IPS-NIHi7 (cell line): ENCODE results near the gene ZNF414.
"Not testable (repeated sequence)": the region's sequence is repeated elsewhere in the genome, so short reads cannot be mapped to it uniquely, and the experiment has no call there.

Source experiments
- DNase-seq: peaks from one replicate; pipeline ENCODE4 v3.0.0; 2012; ENCODE audit warnings: mixed read lengths; ENCODE audit errors: extremely low spot score

ZNF414 gene

DNA sequence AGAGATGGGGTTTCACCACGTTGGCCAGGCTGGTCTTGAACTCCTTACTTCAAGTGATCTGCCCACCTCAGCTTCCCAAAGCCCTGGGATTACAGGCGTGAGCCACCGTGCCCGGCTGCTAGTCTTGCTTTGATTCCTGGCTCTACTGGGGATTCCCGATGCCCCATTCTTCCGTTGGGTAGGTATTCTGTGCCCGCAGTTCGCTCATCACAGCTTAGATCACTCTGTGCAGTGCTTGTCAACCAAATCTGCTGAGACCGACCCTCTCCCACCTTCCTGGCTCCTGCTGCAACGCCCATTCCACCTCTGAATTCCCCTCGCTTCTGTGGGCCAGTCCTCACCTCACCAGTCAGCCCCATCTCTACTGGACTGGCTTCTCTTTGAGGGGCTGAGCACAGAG is 4.6 kb upstream of the ZNF414 start:
- no peak for DNase-seq

DNA sequence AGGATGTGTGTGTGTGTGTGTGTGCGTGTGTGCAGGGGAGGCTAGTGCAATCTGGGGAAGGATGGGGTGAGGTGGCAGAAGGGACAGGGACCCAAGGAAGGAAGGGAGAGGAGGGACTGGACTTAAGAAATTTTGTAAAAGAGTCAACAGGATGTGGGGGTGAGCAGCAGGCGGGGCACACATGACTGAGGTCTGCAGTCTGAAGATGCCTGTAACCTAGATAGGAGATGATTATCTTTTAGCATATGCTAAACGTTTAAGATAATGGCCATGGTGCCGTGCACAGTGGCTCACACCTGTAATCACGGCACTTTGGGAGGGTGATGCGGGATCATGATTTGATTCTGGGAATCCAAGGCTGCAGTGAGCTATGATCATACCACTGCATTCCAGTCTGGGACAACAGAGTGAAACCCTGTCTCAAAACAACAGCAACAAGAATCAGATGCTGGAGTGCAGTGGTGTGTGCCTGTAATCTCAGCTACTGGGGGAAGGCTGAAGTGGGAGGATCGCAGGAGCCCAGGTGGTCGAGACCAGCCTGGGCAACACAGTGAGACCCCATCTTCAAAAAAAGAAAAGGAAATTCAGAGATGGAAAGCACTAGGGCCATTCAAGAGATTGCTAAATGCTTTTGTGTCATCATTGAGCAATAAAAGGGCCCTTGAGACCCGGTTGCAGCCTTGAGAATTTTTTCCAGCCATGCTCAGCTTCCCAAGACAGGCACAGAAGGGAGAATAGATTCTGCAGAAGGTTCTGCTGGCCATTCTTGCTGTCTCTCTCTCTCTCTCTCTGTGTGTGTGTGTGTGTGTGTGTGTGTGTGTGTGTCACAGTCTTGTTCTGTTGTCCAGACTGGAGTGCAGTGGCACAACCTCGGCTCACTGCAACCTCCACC is 3.8 kb upstream of the ZNF414 start:
- DNase-seq: no peak

DNA sequence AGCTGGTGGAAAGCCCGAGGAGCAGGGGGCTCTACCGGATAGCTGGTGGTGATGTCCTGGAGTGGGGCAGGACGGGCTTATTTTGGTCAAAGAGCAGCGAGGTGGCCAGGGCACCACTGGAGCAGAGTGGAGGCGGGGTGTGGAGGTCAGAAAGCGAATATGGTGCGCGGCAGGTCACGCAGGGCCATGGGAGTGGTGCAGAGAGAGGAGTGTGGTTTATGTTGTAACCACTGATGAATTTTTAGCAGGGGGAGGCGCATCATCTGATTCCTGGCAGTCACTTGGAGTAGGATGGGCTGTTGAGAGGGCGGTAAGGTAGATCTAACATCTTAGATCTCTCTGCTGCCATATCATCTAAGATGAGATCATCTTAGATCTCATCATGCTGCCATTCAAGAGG is 1.4 kb upstream of the ZNF414 start:
- DNase-seq: no peak

DNA sequence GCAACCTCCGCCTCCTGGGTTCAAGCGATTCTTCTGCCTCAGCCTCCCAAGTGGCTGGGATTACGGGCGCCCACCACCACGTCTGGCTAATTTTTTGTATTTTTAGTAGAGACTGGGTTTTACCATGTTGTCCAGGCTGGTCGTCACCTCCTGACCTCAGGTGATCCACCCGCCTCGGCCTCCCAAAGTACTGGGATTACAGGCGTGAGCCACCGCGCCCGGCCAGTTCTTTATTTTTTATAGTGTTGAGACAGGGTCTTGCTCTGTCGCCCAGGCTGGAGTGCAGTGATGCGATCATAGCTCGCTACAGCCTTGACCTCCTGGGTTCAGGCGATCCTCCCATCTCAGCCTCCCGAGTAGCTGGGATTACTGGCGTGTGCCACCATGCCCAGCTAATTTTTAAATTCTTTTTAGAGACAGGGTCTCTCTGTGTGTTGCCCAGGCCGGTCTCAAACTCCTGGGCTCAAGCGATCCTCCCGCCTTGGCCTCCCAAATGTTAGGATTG is 590 bp upstream of the ZNF414 start:
- DNase-seq: not testable (repeated sequence)

DNA sequence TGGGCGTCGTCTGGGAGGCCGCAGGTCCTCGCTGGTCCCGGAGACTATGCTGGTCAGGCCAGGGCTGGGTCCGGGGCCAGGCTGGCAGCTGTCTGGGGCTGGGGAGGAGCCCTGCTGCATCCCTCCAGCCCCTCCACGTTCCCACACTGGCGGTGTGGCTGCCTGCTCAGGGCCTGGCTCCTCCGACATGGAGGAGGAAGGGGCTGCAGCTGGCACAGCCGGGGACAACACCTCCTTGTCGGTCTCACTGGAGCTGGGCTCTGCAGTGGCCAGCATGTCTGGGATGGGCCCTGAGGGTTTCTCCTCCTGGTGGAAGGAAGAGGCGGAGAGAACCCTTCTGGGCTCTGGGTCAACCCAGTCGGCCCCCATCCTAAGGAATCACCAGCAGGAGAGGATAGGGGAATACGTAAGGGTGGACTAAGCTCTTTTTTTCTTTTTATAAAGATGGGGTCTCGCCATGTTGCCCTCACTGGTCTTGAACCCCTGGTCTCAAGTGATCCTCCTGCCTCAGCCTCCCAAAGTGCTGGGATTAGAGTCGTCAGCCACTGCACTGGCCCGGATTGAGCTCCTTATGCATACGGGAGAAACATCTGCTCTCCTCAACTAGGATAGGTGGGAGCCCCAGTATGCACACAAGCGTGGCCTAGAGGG is 806 bp downstream of the ZNF414 start:
- DNase-seq: no peak

DNA sequence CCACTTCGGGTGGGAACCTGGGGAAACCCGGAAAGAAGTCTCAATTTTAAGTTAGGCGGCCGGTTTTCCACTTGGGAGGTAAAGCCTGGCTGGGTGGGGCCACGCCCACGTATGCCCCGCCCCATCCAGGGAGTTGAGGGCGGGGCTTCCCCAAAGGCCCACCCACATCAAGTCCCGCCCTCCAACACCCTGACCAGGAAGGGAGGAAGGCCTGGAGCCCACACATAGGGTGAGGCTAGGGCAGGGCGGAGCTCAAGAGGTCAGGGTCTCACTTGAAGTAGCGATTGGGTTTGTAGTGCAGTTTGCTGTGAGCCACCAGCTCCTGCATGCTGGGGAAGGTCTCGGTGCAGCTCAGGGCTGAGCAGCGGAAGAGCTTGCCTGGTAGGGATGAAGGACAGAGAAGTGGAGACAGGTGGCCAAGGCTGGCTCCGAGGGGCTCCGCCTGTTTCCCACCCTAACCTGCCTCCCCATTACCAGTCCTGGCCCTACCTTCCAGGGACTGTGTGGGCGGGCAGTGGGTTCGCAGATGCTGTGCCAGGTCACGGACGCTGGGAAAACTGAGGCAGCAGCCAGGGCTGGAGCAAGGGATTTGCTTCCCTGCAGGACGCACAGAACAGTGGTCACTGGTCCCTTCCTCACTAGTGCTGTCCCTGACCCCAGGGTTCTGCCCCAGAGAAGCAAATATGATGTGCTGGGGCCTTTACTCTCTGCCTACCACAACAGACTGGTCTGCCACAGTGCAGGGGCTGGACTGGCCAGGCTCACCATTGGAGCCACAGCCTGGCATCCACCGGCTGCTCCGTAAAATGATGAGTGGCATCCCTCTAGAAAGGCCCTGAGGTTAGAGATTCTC is 1.6 kb downstream of the ZNF414 start:
- DNase-seq: peak; percentile 71

DNA sequence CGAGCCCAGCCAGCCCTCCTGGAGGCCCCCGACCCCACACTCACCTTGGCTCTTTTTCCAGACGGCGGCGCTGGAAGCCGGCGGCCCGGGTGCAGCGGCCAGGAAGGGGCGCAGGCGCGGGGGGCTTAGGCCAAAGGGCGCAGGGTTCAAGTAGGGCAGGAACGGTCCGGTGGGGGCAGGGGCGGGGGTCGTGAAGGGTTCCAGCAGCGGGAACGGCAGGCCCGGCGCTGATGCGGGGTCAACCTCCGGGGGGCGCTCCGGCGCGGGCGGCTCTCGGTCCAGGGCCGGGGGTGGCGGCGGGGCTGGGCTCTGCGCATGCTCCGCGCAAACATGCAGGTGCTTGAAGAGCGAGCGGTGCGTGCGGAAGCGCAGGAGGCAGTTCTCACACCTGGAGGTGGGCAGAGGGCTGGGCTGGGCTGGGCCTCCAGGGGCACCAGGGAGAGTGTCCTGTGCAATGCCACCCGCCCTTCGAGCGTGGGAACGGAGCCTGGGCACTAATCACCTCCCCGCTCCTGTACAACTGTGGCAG is 2.3 kb downstream of the ZNF414 start:
- peak; percentile 45 for DNase-seq

DNA sequence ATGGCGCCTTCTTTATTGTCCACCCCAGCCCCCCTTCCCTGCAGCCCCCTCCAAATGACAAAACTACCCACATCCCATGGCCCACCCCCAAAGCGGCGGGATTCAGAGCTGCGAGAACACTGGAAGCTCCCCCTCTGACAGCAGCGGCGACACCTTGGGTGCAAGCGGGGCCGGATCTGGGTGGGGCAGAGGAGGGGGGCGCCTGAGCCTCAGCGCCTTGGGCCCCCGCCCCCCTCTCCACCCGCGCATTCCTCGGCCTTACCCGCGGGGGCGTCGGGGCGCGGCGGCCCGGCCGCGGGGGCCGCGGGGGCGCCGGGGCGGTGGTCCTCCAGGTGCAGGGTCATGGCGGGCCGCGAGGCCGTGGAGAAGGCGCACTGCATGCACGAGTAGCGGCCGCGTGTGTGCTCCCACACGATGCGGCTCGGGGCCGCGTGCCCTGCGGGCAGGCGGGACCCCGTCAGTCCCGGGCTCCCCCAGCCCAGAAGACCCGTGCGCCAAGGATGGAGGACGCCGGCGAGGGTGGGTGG is 3.3 kb downstream of the ZNF414 start:
- DNase-seq: no peak

DNA sequence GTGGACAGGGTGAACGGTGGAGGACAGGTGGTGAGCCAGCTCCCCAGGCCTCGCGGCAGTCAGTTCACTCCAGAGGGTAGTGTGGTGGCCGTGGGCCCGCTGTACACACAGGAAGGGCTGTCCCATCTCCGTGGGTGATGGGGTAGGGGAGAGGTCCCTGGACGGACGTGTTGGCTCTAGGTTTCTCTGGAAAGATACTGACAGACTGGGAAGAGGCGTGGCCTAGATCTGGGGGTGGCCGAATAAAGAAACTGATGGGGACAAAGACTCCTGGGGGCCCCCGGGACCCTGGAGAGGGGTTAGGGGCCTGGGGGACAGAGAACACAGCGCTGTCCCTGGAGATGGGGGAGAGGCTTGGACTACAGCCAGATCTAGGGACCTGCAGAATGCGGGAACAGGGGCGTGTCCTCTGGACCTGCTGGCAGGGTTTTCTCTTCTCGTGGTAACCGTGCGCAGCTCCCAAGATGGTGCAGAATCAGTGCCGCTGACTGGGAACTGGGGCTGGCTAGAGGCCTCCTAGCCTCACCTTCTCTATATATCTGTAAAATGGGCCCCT is 7.5 kb downstream of the ZNF414 start:
- DNase-seq: no peak

DNA sequence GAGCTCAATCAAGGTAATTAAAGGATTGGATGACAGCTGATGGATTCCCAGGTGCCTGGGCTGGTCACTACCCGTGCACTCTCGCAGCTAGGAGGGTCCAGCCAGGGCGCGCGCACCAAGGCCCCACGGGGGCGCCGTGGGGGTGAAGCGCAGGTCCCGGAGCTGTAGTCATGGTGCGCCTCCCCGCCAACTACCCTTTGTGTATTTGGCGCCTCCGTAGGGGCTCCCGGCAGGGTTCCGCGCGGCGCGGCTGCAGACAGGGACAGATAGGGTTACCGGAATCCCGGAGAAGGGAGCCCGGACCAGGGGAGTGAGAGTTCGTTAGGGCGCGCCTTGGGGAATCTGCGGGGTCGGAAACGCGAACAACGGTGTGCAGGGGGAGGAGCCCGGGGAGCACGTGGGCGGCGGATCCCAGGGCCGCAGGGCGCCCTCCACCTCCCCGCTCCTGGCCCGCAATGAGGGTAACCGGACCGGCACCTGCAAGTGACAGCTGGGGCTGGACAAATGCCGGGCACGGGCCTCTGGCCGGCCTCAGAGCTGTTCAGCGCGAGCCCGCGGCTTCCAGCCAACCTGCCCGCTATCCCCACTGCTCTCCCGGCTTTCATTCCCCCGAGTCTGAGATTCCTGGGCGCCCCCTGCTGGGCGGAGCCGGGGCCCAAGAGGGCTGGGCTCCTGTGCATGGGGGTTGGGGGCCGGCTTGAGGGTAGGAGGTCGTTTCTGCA is 8.1 kb downstream of the ZNF414 start:
- peak; percentile 89 for DNase-seq

DNA sequence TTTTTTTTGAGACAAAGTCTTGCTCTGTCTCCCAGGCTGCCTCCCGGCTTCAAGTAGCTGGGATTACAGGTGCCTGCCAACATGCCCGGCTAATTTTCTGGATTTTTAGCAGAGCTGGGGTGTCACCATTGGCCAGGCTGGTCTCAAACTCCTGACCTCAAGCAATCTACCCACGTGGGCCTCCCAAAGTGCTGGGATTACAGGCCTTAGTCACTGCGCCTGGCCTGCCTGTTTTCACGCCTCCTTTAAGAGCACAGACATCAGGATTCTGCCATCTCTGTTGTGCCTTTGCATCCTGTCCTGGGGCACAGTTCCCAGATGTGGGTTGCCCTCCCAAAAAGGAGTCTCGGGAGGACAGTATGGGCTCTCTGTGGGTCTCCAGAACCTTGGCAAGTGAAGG is 9.0 kb downstream of the ZNF414 start:
- no peak for DNase-seq

DNA sequence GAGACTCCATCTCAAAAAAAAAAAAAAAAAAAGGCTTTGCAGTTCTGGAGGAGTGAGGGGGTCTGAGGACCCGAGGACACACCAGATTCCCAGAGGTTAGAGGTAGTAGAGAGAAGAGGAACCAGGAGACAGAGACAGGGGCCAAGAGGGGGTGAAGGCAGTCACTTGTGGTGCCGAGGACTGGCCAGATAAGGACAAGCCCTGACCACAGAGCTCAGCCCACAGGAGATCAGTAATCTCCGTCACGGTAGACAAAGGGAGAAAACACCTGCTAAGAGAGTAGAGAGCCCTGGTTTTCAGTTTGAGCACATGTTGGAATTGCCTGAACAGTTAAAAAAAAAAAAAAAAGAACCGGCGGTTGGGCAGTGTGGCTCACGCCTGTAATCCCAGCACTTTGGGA is 9.8 kb downstream of the ZNF414 start:
- DNase-seq: no peak

DNA sequence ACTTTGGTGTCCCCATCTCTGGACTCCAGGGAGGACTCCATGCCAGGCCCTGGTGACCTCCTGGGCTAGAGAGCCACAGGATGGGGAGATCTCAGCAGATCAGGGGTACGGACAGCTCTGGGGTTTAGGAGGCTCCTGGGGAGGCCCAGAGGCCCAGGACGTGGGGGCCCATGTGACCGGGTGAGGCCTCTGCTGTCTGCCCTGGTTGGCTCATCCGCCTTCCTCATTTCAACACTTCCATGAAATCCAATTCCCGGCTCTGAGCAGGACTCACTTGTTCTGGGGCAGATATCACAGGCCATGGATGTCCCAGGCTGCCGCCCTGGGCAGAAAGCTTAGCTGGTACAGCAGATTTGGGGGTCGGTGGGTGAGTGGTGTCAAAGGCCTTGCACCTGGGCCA is 10.5 kb downstream of the ZNF414 start:
- no peak for DNase-seq

DNA sequence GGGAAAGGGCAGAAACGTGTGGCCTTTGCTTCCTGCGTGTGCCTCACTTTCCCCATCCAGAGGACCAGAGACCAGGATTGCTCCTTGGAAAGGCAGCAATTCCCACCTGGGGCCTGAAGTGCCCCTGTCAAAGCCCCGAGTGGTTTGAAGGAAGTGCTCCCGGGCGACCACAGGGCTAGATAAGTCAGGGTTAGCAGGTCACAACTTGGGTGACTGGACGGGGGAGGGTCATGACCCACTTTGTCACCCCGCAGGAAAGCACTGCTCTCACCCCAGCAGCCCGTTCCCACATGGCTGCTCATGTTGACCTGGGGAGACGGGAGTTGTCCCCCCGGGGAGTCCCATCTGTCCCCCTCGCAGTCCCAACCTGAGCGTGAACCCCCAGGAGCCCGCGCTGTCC is 12.0 kb downstream of the ZNF414 start:
- no peak for DNase-seq

DNA sequence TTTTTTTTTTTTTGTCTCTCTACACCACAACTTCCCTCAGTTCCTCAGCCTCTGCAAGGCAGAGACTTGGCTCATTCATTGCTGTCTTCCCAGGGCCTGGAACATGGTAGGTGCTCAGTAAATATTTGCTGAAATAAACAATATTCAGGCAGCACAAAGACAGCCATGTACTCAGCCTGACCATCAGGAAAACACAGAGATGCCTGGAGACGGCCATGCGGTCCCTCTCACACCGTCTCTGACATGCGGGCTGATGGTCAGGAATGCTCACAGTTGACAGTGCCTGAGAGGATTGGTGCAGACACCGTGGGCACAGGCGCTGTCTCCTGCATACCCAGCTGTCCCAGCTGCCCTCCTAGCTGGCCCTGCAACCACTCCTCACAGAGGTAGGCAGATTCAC is 12.5 kb downstream of the ZNF414 start:
- no peak for DNase-seq

DNA sequence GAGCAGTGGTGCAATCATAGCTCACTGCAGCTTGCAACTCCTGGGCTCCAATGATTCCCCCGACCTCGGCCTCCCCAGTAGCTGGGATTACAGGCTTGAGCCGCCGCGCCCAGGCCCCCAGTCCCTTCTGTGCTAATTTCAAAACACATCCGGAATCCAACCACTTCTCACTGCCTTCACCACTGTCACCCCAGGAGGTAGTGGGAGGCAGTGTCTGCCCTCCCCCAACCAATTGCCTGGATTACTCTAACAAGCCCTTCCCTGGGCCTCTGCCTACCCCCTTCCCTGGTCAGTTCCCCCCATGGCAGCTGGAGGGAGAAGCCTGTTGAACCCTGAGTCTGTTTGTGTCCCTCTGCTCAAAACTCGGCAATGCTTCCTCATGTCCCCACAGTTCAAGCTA is 13.8 kb downstream of the ZNF414 start:
- DNase-seq: no peak

DNA sequence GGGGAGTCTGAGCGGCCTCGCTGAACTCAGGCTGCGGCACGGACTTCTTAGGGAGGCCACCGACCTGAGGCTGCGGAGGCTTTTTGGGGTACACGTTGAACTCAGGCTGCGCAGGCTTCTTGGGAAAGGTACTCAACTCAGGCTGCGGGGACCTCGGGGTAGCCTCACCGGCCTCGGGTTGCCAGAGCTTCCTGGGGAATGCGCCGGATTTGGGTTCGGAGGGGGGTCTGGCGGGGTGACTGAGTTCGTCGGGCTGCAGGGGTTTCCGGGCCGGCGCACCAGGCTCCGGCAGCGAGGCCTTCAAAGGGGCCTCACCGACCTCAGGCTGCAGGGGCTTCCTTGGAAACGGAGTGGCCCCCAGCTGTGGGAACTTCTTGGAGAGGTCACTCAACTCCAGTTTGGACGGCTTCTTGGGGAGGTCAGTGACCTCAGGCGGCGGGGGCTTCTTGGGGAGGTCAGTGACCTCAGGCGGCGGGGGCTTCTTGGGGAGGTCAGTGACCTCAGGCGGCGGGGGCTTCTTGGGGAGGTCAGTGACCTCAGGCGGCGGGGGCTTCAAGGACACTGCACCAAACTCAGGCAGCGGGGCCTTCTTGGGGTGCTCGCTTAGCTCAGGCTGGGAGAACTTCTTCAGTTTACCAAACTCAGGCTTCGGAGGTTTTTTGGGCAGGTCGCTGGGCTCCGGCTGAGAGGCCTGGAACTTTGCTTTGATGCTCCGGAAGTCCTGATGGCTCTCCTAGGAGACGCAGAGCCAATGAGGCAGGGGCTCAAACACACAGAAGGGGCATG is 14.7 kb downstream of the ZNF414 start:
- DNase-seq: no peak

DNA sequence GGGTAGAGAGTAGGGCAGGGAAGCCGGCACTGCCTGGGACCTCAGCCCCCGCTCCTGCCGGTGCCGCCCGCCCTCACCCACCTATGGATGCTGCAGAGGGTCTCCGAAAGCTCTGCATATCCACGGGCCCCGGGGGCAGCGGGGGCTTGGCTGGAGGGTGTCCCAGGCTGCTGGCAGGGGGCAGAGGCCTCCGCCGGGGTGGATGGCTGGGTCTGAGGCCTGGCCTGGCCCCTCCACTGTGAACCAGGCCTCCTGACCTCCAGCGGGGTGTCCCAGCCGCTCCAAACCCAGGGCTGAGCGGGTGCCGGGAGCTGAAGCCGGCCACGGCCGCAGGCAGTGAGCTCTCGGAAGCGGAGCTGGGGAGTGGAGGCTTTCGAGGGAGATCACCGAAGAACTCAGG is 15.7 kb downstream of the ZNF414 start:
- no peak for DNase-seq

DNA sequence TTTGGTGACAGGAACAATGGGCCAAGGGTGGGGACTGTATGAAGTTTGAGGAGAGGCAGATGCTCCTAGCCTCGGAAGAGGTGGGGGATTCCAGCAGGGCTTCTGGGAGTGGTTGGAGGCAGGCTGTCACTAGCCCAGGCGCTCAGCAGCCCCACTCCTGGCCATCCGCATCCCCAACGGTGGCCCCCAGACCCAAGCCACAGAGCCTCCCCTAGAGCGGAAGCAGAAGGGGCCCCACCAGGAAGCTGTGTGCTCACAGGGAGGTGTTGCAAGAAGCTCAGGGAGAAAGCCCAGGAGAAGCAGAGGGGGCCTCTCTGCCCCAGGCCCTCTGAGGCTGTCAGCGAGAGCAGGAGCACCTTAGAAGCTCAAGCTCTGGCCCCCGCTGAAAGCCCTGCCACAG is 19.8 kb downstream of the ZNF414 start:
- no peak for DNase-seq

DNA sequence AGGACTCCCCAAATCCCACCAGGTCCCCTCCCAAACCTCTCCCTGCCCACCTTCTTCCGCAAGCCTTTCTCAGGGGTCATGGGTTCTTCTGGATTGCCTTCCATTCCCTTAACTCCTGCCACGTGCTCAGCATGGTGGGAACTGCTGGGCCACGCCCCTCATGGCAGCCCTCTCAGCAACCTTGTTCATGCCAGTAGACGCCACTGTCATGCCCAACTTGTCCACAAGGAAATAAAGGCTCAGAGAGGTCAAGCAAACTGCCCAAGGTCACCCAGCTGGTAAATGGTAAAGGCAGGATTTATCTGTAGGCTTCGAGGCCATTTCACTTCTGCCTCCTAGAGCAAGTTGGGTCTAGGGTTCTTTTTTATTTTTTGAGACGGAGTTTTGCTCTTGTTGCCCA is 22.4 kb downstream of the ZNF414 start:
- DNase-seq: no peak
